Panc1 (cell line): ENCODE data around the gene MTHFD2. TPM values are rescaled to one million over a fixed set of nuclear protein-coding genes. Genes with fewer than 3 reads are reported as not detected.

Experiments
- ATAC-seq: fragments of 200-7000 bp; cut with Tn5 transposase; 2 replicates; pipeline ENCODE4 v1.9.1; 2020; ENCODE audit warnings: mild to moderate bottlenecking, moderate library complexity
- BruUV-seq: library from RNA; stranded (reverse); fragments of 400-500 nt; replicated peaks from 2 replicates; lab custom pipeline; 2021; lab: Mats Ljungman, UMichigan
- CTCF ChIA-PET: fragments of 300-600 bp; sonication (Branson Sonifier 250); formaldehyde crosslinking; loops from one replicate; lab custom pipeline; 2022; ENCODE audit warnings: antibody characterized with exemption; lab: Charles Lee
- POLR2A ChIA-PET: fragments of 300-600 bp; sonication (Branson Sonifier 250); formaldehyde crosslinking; loops from one replicate; lab custom pipeline; 2022; ENCODE audit warnings: antibody characterized with exemption; lab: Charles Lee
- DNase-seq: peaks from one replicate; pipeline ENCODE4 v3.0.0-alpha.2; 2010; ENCODE audit warnings: low read depth, low spot score
- H3K27ac ChIP-seq: 2 replicates; pipeline ENCODE4 v1.5.1; 2011; ENCODE audit warnings: mild to moderate bottlenecking, low read length, inconsistent platforms
- H3K27me3 ChIP-seq: fragments of 200-500 bp; sonication (Bioruptor generic); 2 replicates; pipeline ENCODE4 v1.6.0; 2014; ENCODE audit warnings: low read length, inconsistent platforms; ENCODE audit not compliant: control insufficient read depth, insufficient read depth
- H3K36me3 ChIP-seq: fragments of 200-500 bp; sonication (Bioruptor generic); 2 replicates; pipeline ENCODE4 v1.5.1; 2014; ENCODE audit warnings: inconsistent platforms, mild to moderate bottlenecking, low read length, moderate library complexity; ENCODE audit not compliant: control insufficient read depth, insufficient read depth
- H3K4me1 ChIP-seq: 2 replicates; pipeline ENCODE4 v1.5.1; 2011; ENCODE audit warnings: inconsistent platforms, mild to moderate bottlenecking, low read length, moderate library complexity; ENCODE audit not compliant: control insufficient read depth, insufficient read depth
- H3K4me3 ChIP-seq, 2 experiments: 2 replicates each; pipeline ENCODE4 v1.5.1; 2011 to 2012; ENCODE audit warnings: low read depth in 2 of 2, low read length in 2 of 2, mild to moderate bottlenecking in 2 of 2, inconsistent platforms in 1 of 2, moderate library complexity in 1 of 2
- H3K9me3 ChIP-seq: fragments of 200-500 bp; sonication (Bioruptor generic); 2 replicates; pipeline ENCODE4 v1.5.1; 2014; ENCODE audit warnings: low read depth, mild to moderate bottlenecking, inconsistent platforms, low read length, moderate library complexity; ENCODE audit not compliant: control insufficient read depth, insufficient read depth
- CTCF ChIP-seq: fragments of 450-650 bp; IDR thresholded peaks from 2 replicates; pipeline ENCODE4 v1.5.1; 2017; ENCODE audit warnings: mild to moderate bottlenecking
- POLR2AphosphoS5 ChIP-seq: IDR thresholded peaks from 2 replicates; pipeline ENCODE4 v1.6.1; 2012; ENCODE audit warnings: mild to moderate bottlenecking, low read depth, low read length, moderate library complexity
- REST ChIP-seq, 2 experiments: IDR thresholded peaks; 2 replicates each; pipeline ENCODE4 v1.6.1; 2011 to 2012; ENCODE audit warnings: low read depth in 2 of 2, control low read depth in 1 of 2, low read length in 1 of 2, mild to moderate bottlenecking in 1 of 2, moderate library complexity in 1 of 2; ENCODE audit not compliant: insufficient read depth in 1 of 2
- SIN3A ChIP-seq: IDR thresholded peaks from 2 replicates; pipeline ENCODE4 v1.6.1; 2012; ENCODE audit warnings: low read depth, mild to moderate bottlenecking, low read length, moderate library complexity, borderline replicate concordance; ENCODE audit not compliant: insufficient read depth
- TCF7L2 ChIP-seq: IDR thresholded peaks from 2 replicates; pipeline ENCODE4 v1.6.1; 2011; ENCODE audit warnings: mild to moderate bottlenecking, low read depth, low read length, inconsistent platforms
- in situ Hi-C: cut with HindIII; loops from 2 replicates; pipeline ENCODE4 v1.10.0; 2016; ENCODE audit warnings: low sequenced_read_pairs, low pct_unique_long_range_greater_than_20kb
- intact Hi-C: fragments of 100-400 bp; cut with micrococcal nuclease; formaldehyde crosslinking; loops from one replicate; pipeline ENCODE4 v1.10.0; 2022; ENCODE audit not compliant: unreplicated experiment
- total RNA-seq: library from RNA; stranded (reverse); gene quantifications from one replicate; pipeline ENCODE4 v1.2.1, GENCODE V29; 2021; ENCODE audit not compliant: unreplicated experiment

Gene MTHFD2
- total RNA-seq, 1 experiment from 2014 or later: 215 TPM

DNA sequence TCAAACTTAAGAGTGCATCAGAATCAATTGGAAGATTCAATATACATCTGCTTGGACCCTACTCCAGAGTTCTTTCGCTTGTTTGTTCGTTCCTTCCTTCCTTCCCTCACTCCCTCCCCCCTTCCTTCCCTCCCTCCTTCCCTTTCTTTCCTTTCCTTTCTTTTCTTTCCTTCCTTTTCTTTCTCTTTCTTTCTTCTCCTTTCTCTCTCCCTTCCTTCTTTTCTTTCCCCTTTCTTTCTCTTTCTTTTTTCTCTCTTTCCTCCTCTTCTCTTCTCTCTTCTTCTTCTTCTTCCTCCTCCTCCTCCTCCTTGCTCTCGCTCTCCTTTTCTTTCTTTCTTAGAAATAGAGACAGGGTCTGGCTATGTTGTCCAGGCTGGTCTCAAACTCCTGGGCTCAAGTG lies 45.9 kb downstream of the MTHFD2 start:
- intact Hi-C loops (no loop called here), in situ Hi-C loops (no loop called here)
- TF ChIP-seq POLR2AphosphoS5: no peak
- TF ChIP-seq REST (IDR thresholded peaks at IDR 0.05; ENCODE audit: insufficient read depth in 1 of 2, low read depth in 2 of 2, low read length in 1 of 2): no peak
- TF ChIP-seq TCF7L2: no peak
- no peak for TF ChIP-seq CTCF
- TF ChIP-seq SIN3A: no peak
- ChIA-PET CTCF (no interaction called here), POLR2A (no interaction called here)
- no peaks in the 10 kb centered on the region for H3K9me3 ChIP-seq
- no peaks in the 10 kb centered on the region for H3K27me3 ChIP-seq
- DNase-seq (no peak), ATAC-seq (no peak)
- no TSS peak for BruUV-seq
- no peaks in the 10 kb centered on the region for H3K4me1 ChIP-seq
- H3K4me3 ChIP-seq: no peak overlapping the region
- H3K36me3 ChIP-seq: no peaks in the 10 kb centered on the region
- no peak overlapping the region for H3K27ac ChIP-seq

- H3K36me3 ChIP-seq: no peaks in the 10 kb centered on the region
- no peak for ATAC-seq
- no peak for DNase-seq
- BruUV-seq: no TSS peak
- TF ChIP-seq CTCF: no peak
- TF ChIP-seq TCF7L2: no peak
- no peak for TF ChIP-seq REST (IDR thresholded peaks at IDR 0.05; ENCODE audit: insufficient read depth in 1 of 2, low read depth in 2 of 2, low read length in 1 of 2)
- TF ChIP-seq SIN3A: no peak
- TF ChIP-seq POLR2AphosphoS5: no peak
- intact Hi-C loops: no loop called here
- no peaks in the 10 kb centered on the region for H3K4me1 ChIP-seq
- no peaks in the 10 kb centered on the region for H3K9me3 ChIP-seq
- in situ Hi-C loops: no loop called here
- no peak overlapping the region for H3K27ac ChIP-seq
- ChIA-PET CTCF (interaction anchor here (1.5 kb wide), 1 partner anchor 89 kb away, joined by 4 read pairs; no protein-coding TSS in a partner anchor), POLR2A (no interaction called here)
- H3K4me3 ChIP-seq: no peak overlapping the region
- H3K27me3 ChIP-seq: no peaks in the 10 kb centered on the region
Observed at GRCh38 chr2:74246496-74247195, 48.2 kb downstream of the MTHFD2 start.
